HG03457 (cell line): ENCODE data around the gene PRPF8.
"Not testable (repeated sequence)": the region's sequence is repeated elsewhere in the genome, so short reads cannot be mapped to it uniquely, and the experiment has no call there.

Experiments
- ATAC-seq: cut with Tn5 transposase; IDR thresholded peaks from one replicate; pipeline ENCODE4 v1.9.1; 2021; ENCODE audit warnings: moderate number of reproducible peaks; ENCODE audit not compliant: unreplicated experiment

PRPF8 gene

DNA sequence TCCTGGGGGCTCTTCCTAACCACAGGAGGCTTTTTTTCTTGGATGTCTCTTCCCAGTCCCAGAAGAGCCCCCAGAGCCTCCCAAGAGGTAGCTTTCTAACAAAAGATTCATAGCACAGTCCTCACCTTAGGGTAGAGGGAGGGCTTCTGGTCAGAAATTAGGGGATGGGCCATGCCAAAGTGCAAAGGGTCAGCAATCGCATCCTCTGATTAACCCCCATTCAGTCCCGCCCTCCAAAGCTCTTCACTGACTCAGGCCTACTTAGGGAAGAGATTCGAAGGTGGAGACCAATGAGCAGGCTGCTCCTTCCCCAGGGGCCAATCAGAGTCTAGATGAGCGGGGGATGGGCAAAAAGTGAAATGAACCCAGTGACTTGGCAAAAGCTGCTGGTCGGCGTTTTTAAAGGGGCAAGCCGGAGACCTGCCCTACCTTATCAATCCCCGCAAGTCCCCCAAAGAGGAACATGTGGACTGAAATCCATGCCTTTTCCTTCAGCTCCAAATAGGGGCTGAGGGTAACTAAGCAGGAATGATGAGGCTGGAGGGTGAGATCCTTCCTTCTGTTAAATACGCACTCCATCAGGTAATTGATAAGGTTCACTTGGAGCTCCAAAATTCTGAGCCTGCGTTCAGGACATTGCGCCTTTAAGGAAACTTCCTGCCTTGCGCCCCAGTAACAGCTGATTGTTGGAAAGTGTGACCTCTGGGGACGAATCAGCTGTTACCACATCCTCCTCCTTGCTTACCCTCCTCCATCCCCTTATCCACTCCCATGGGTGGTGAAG lies 32.4 kb upstream of the PRPF8 start:
- ATAC-seq: peak; percentile 32

GRCh38 chr17:1716076-1716911 lies 31.6 kb upstream of the PRPF8 start:
- ATAC-seq: peak; percentile 68

GRCh38 chr17:1715803-1716075 lies 31.1 kb upstream of the PRPF8 start:
- ATAC-seq: no peak

GRCh38 chr17:1714980-1715802 lies 30.5 kb upstream of the PRPF8 start:
- ATAC-seq: no peak

GRCh38 chr17:1714427-1714979 lies 29.8 kb upstream of the PRPF8 start:
- ATAC-seq: no peak

GRCh38 chr17:1713878-1714426 lies 29.3 kb upstream of the PRPF8 start:
- ATAC-seq: no peak

DNA sequence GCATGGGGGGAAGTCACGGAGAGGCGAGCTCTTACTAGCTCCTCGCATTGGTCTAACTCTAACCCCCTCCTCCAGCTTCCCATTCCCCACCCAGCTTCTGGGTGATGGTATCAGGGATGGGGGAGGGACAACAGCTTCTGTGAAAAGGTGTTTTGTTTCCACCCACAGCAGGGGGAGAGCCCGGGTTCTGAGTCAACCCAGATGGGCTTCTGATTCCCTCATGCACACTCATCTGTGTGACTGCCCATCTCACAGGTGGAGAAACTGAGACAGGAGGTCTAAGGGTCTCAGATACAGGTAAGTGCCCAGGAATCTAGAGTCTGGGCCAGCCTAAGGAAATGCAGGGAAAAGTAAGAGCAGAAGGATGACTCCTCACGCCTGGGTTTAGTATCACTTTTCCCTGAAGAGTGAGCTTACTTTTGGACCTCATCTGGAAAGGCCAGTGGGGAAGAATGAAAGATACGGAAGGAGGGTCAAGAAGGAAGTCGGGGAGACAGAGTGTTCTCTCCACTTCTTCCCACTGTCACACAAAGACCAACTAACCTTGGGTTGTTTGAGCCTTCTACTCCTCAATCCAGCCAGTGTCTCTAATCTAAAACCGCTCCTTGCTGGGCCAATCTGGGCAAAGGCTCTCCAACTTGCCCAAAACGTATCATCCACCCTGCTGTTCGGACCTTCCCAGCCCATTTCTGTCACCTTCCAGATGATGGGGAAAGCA lies 28.7 kb upstream of the PRPF8 start:
- no peak for ATAC-seq

DNA sequence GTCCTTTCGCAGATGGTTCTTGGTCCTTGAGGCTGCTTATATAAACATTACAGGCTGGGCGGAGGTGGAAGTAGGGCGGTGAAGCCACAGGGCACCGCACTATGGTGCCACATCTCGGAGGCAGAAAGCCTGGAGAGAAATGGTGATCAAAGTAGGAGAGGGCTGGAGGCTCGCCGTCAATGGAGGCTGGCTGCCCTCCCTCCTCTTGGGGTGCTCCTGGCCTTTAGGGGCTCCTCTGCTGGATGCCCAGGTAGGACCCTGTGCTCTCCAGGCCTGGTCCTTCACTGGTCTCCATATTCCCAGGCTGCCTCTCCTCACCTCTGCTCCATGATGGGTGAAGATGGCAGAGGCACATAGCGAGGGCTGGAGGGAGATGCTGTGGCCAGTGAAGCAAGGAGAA lies 27.6 kb upstream of the PRPF8 start:
- no peak for ATAC-seq

DNA sequence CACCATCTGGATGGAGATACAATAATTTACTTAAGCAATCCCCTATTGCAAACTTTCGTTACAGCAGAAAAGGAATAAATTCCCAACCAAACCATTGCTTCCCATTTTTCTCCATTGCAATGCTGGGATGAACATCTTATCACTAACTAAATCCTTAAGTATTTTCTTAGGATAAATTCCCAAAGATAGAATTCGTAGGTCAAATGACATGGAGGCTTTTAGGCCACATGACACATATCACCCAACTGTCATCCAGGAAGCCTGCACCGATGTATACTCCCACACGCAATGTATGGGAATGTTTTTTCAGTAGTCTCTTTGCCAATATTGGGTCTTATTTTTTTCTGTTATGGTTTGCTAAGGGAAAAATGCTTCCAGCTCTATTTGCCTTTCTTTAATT lies 27.1 kb upstream of the PRPF8 start:
- no peak for ATAC-seq

- no peak for ATAC-seq
These were observed 26.3 kb upstream of the PRPF8 start for GRCh38 chr17:1710807-1711553.

DNA sequence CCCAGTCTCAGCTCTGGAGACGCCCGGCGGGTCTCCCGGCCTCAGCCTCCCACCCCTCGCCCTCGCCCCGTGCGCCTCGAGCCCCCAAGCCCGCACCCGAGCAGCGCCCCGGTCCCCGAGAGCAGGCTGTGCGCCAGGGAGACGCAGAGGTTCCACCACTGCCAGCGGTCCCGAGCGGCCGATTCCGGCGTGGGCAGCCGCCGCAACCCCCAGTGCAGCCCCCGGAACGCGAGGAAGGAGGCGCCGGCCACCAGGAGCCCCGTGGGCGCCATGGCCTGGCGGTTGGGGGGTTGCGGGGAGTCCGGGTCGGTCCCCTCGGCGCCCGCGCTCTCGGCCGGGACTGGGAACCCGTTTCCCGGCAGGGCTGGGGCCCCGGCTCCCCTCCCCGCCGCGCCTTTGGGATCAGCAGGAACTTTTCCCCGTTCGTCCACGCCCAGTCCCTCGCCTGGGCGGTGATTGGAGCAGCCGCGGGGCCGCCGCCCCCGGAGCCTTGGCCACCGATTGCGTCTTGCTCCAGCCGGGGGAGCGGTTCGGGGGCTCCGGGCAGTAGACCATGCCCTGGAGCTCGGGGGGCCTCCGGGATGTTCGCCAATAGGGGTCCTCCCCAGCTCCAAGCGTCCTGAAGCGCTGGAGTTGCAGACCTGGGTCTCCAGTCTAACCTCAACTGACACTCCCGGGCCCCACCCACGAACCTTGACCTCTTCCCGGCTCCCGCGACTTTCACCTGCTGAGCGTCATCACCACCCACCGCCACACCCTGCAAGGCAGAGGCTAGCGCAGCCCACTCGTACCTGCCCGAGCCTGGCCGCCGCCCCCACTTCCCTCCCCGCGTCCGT lies 25.5 kb upstream of the PRPF8 start, which contains the start of gene TLCD2:
Gene TLCD2 (minus strand): TSS at position 407 of the 836 bp plus-strand sequence. CDS start 135 bp downstream, at position 272.
- no peak for ATAC-seq

DNA sequence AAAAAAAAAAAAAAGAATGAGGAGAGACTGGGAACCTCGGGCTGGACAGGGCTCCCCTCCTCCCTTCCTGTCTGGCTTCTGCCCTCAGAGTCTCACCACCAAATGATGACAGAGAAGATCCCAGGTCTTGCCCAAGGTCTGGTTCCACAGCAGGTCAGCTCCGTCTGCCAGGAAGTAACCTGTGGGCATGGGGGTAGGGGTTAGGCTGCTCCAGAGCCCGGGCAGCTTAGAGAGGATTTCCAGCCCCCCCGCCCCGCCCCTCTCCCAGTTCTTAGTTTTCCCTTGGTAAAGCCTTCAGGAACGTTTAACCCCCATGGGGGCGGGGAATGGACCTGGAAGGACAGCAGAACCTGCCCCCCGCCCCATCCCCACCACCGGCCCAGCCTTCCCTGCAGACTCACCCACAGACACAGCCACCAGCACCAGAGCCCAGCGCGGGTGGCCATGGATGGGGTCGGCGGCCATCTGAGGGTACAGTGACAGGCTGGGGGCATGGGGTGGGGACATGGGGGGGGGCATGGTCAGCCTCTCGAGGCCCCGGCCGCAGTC lies 24.8 kb upstream of the PRPF8 start:
- ATAC-seq: no peak

GRCh38 chr17:1708791-1709346 lies 24.2 kb upstream of the PRPF8 start:
- ATAC-seq: not testable (repeated sequence)

GRCh38 chr17:1707107-1707506 lies 22.4 kb upstream of the PRPF8 start:
- ATAC-seq: no peak

DNA sequence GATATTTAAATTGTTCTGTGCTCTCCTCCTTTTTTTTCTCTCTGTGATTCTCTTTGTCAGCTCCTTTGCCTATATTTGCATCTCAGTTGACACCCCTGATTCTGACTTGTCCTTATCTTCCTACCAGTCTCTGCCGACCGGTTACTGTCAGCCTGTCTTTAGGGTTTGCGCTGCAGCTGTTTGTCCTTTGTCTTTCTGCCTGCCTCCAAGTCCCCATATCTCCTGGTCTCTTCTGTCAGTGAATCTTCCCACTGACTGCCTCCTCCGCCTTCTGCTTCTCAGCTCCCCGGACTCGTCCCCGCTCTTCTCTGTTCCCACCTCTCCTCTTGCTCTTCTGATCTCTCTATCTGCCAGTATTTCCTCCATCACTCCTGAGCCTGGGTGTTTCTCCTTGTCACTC lies 20.3 kb upstream of the PRPF8 start:
- no peak for ATAC-seq

DNA sequence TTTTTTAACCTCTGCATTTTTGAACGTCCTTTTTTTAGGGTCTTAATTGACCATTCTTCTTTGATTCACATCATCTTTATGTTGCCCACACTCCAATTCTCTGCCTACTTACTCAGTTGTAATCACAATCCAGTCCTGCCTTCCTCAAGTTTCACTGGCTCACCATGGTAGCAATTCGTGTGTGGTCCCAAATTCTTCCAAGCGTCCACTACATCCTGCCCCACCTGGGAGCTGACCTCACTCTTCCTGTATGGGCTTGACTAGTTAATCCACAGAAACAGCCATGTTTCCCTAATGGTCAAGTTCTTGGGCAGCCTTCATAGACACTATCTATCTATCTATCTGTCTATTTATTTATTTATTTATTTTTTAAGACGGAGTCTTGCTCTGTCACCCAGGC lies 18.4 kb upstream of the PRPF8 start:
- ATAC-seq: no peak

- ATAC-seq: not testable (repeated sequence)
These were observed 15.2 kb upstream of the PRPF8 start for GRCh38 chr17:1699891-1700290.

DNA sequence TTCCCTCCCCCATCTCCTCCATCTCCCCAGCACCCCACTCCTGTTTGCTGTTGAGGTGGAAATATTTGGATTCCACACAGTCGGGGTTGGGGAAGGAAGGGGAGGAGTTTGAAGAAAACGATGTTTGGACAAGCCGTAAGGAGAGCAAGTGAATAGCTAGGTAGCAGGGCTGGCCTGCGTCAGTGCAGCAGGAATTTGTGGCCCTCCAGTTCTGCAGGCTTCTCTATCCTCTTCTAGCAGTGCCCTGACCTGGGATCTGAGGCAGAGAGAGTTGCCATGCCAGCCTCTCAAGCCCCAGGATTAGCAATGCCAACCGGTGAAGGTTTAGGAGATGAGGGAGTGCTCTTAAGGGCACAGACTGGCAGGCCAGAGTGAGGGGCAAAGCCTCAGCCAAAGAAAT lies 13.0 kb upstream of the PRPF8 start:
- ATAC-seq: no peak
